Lung (tissue), 12 donors: ENCODE measurements around the gene TNNI2. TPM values are rescaled to one million over a fixed set of nuclear protein-coding genes. Genes with fewer than 3 reads are reported as not detected.

Experiments
- ATAC-seq: fragments of 200-7000 bp; cut with Tn5 transposase; one replicate; pipeline ENCODE4 v1.9.1; 2020; ENCODE audit warnings: moderate number of reproducible peaks; ENCODE audit not compliant: insufficient read depth, low FRiP score
- DNase-seq, 3 donors: peaks; one replicate each; pipeline ENCODE4 v3.0.0-alpha.2; 2013 to 2017
- H3K27ac ChIP-seq, 2 donors: one replicate each; pipeline ENCODE4 v1.5.1; 2013; ENCODE audit warnings: mild to moderate bottlenecking in 2 of 2, moderate library complexity in 2 of 2, control low read depth in 1 of 2, inconsistent platforms in 1 of 2, low read depth in 1 of 2, low read length in 1 of 2
- H3K27me3 ChIP-seq, 3 donors: one replicate each; pipeline ENCODE4 v1.5.1; 2013; ENCODE audit warnings: low read length in 2 of 3; ENCODE audit not compliant: control insufficient read depth in 3 of 3, insufficient read depth in 3 of 3
- H3K36me3 ChIP-seq, 4 donors: one replicate each; pipeline ENCODE4 v1.5.1; 2013; ENCODE audit warnings: low read length in 4 of 4, mild to moderate bottlenecking in 1 of 4, moderate library complexity in 1 of 4; ENCODE audit not compliant: control insufficient read depth in 4 of 4, insufficient read depth in 4 of 4
- H3K4me1 ChIP-seq, 5 donors: one replicate each; pipeline ENCODE4 v1.5.1; 2013; ENCODE audit warnings: low read length in 5 of 5, mild to moderate bottlenecking in 2 of 5, moderate library complexity in 1 of 5; ENCODE audit not compliant: control insufficient read depth in 5 of 5, insufficient read depth in 5 of 5
- H3K4me3 ChIP-seq: one replicate; pipeline ENCODE4 v1.5.1; 2013; ENCODE audit warnings: mild to moderate bottlenecking, control low read depth, moderate library complexity
- H3K9ac ChIP-seq, 2 donors: one replicate each; pipeline ENCODE4 v1.5.1; 2013; ENCODE audit warnings: low read length in 2 of 2, control low read depth in 1 of 2; ENCODE audit not compliant: insufficient read depth in 1 of 2
- H3K9me3 ChIP-seq, 4 donors: one replicate each; pipeline ENCODE4 v1.5.1; 2013; ENCODE audit warnings: low read length in 3 of 4, mild to moderate bottlenecking in 1 of 4, moderate library complexity in 1 of 4; ENCODE audit not compliant: control insufficient read depth in 4 of 4, insufficient read depth in 3 of 4
- WGBS, 2 donors: extraction: QIAGEN DNeasy Blood & Tissue Kit; methylation state at CpG; one replicate each; pipeline ENCODE4 v1.1.7; 2013; 5-methylcytosine and 5-hydroxymethylcytosine counted together
- polyA plus RNA-seq, 2 donors: library from polyadenylated mRNA; stranded (reverse); fragments of 200-250 nt; gene quantifications; one replicate each; pipeline ENCODE4 v1.2.1, GENCODE V29; 2013
- total RNA-seq, 2 donors: library from RNA; depleted of rRNA in 1 of 2; stranded (reverse); fragments of >200 nt in 1 of 2; gene quantifications; one replicate each; pipeline ENCODE4 v1.2.1, GENCODE V29; 2014 to 2021
- TF ChIP-seq, protein P1 (sequence below): IDR thresholded peaks from 2 replicates; pipeline ENCODE4 v1.5.1; 2012; ENCODE audit warnings: mild to moderate bottlenecking; ENCODE audit errors: control extremely low read depth, extremely low read depth
- donor health status: control.
- donor health status: control.
- donor health status: Bipolar disorder and iron deficiency.
- donor health status: healthy.
- donor health status: DM: yes; HTN: yes; CAD: no.

The TNNI2 gene
- total and polyA plus RNA-seq, 4 donors, result 3.1 to 35.8 (median 12.2) TPM

DNA sequence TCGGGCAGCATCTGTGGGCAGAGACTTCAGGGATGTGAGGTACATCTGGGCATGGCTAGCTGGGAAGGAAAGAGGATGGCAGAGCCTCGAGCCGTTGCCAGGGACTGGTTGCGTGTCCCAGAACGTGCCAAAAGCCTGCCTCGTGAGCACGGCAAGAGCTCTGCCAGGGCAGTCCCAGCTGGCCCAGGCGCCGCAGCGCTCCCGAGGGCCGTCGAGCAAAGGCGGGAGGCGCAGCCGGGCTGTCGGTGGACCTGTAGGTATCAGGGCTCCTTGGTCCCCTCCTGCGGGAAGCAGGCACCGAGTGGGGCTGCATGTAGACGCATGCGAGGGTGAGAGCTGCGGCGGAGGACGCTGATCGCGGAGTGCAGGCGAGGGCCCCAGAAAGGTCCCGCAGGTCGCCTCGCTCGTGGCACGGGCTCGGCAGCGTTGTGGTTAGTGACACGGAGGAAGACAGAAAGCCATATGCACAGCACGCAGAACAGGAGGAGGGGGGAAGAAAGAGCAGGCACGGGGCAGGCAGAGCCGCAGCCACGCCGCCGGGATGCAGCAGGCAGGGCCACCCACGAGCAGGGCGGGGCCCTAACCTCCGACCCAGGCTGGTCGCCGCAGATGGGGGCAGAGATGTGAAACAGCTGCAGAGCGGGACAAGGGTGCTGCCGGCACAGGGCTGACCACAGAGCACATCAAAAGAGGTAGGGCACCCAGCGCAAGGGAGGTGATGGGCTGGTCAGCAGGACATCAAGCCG lies 32.1 kb downstream of the TNNI2 start:
- DNase-seq (no peak), ATAC-seq (no peak)
- no peak overlapping the region for H3K4me3 ChIP-seq
- H3K27me3 ChIP-seq, result peaks cover 0 to 16% (median 3%) of the 10 kb centered on the region in 3 donors
- TF ChIP-seq, protein P1, sequence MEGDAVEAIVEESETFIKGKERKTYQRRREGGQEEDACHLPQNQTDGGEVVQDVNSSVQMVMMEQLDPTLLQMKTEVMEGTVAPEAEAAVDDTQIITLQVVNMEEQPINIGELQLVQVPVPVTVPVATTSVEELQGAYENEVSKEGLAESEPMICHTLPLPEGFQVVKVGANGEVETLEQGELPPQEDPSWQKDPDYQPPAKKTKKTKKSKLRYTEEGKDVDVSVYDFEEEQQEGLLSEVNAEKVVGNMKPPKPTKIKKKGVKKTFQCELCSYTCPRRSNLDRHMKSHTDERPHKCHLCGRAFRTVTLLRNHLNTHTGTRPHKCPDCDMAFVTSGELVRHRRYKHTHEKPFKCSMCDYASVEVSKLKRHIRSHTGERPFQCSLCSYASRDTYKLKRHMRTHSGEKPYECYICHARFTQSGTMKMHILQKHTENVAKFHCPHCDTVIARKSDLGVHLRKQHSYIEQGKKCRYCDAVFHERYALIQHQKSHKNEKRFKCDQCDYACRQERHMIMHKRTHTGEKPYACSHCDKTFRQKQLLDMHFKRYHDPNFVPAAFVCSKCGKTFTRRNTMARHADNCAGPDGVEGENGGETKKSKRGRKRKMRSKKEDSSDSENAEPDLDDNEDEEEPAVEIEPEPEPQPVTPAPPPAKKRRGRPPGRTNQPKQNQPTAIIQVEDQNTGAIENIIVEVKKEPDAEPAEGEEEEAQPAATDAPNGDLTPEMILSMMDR, result no peak
- H3K36me3 ChIP-seq, result no peaks in the 10 kb centered on the region
- WGBS, 2 donors, result 34 to 66% methylated on average over 50 of the region's 50 CpGs
- H3K4me1 ChIP-seq, result peaks cover 0 to 3% (median 0%) of the 10 kb centered on the region in 5 donors
- H3K9ac ChIP-seq, result no peak overlapping the region
- no peaks in the 10 kb centered on the region for H3K9me3 ChIP-seq
- no peak overlapping the region for H3K27ac ChIP-seq

DNA sequence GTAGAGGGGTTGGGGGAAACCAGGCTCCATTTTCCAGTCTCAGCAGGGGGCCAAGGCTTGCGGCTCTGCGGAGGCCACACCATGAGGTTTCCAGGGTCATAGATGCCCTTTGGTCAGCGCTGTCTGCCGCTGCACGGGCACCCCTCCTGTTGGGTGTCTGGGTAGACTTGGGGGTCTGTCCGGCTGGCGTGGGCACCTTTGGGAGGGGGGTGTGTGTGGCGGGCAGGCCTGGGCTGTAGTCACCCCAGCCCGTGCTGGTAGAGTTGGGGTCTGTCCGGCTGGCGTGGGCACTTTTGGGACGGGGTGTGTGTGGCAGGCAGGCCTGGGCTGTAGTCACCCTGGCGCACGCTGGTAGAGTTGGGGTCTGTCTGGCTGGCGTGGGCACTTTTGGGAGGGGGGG lies 32.8 kb downstream of the TNNI2 start:
- no peaks in the 10 kb centered on the region for H3K36me3 ChIP-seq
- no peaks in the 10 kb centered on the region for H3K9me3 ChIP-seq
- no peak overlapping the region for H3K9ac ChIP-seq
- 88 to 93% methylated on average over 15 of the region's 15 CpGs for WGBS, 2 donors
- DNase-seq (no peak), ATAC-seq (no peak)
- H3K4me1 ChIP-seq, result peaks cover 0 to 8% (median 0%) of the 10 kb centered on the region in 5 donors
- TF ChIP-seq, protein P1, result no peak
- H3K4me3 ChIP-seq, result no peak overlapping the region
- peaks cover 0 to 16% (median 3%) of the 10 kb centered on the region in 3 donors for H3K27me3 ChIP-seq
- no peak overlapping the region for H3K27ac ChIP-seq

DNA sequence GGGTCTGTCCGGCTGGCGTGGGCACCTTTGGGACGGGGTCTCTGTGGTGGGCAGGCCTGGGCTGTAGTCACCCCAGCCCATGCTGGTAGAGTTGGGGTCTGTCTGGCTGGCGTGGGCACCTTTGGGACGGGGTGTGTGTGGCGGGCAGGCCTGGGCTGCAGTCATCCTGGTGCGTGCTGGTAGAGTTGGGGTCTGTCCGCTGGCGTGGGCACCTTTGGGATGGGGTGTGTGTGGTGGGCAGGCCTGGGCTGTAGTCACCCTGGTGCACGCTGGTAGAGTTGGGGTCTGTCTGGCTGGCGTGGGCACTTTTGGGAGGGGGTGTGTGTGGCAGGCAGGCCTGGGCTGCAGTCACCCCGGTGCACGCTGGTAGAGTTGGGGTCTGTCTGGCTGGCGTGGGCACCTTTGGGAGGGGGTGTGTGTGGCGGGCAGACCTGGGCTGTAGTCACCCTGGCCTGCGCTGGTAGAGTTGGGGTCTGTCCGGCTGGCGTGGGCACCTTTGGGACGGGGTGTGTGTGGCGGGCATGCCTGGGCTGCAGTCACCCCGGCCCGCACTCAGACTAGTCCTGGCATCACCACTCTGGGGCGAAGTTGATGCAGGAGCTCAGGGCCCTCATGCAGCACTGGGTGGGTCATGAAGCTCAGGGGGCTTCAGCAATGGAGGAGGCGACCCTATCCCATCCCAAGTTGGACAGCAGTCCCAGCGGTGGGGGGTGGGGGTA lies 33.6 kb downstream of the TNNI2 start:
- no peak for ATAC-seq

More for the DNA sequence above, 33.6 kb downstream of the TNNI2 start:
- Histone ChIP-seq H3K36me3 (no peaks in the 10 kb centered on the region), H3K27ac (no peak overlapping the region), H3K4me3 (no peak overlapping the region), H3K4me1 (peaks cover 0 to 15% (median 3%) of the 10 kb centered on the region in 5 donors), H3K9ac (no peak overlapping the region), H3K27me3 (peaks cover 0 to 16% (median 3%) of the 10 kb centered on the region in 3 donors), H3K9me3 (no peaks in the 10 kb centered on the region)
- WGBS, 2 donors, result 83 to 89% methylated on average over 25 of the region's 25 CpGs
- TF ChIP-seq, protein P1, result no peak
- no peak for DNase-seq
